ENCODE measurements around the gene ARHGAP33.

Gene ARHGAP33

DNA sequence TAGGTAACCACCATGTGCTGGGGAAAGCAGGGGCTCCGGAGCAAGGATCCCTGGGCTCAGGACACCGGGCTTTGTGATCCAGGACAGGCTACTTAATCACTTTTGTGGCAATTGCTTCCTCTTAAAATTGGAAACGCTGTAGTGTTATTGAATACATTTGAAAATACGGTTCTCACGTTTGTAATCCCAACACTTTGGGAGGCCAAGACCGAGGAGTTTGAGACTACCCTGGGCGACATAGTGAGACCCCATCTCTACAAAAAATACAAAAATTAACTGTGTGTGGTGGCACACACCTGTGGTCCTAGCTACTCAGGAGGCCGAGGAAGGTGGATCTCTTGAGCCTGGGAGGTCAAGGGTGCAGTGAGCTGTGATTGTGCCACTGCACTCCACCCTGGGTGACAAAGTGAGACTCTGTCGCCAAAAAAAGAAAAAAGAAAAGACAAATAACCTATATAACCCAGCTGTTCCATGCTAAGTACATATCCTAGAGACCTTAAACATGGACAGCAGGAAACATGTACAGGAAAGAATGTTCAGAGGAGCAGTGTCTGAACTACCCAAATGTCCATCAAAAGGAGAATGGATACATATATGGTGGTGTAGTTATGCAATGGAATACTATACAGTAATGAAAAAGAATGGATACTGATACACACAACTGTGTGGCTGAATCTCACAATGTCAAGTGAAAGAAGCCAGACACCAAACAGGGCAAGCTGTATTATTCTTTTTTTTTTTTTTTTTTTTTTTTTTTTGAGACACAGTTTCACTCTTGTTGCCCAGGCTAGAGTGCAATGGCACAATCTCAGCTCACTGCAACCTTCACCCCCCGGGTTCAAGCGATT, 37.9 kb downstream of the ARHGAP33 start:
- no peak overlapping the region for H3K4me3 ChIP-seq (ENCODE audit: low read length)
- DNase-seq, result no peak
- H3K27ac ChIP-seq (ENCODE audit: low read depth, low read length), result no peak overlapping the region
- H3K9ac ChIP-seq (ENCODE audit: low read length), result no peak overlapping the region
- no peaks in the 10 kb centered on the region for H3K36me3 ChIP-seq (ENCODE audit: control insufficient read depth, insufficient read depth, low read length)
- no peak overlapping the region for H2BK120ac ChIP-seq (ENCODE audit: low read depth, low read length)
- H2BK5ac ChIP-seq (ENCODE audit: low read length), result no peak overlapping the region
- H4K8ac ChIP-seq (ENCODE audit: low read depth, low read length), result no peak overlapping the region
- H4K5ac ChIP-seq (ENCODE audit: low read length), result no peak overlapping the region
- no peak overlapping the region for H3K4ac ChIP-seq (ENCODE audit: low read depth, low read length)
- H2BK15ac ChIP-seq (replicated peaks; ENCODE audit: low read depth), result no peak overlapping the region
- no peaks in the 10 kb centered on the region for H3K79me2 ChIP-seq (ENCODE audit: control insufficient read depth, insufficient read depth, low read length)
- H3K56ac ChIP-seq (ENCODE audit: low read length), result no peak overlapping the region
- H3K18ac ChIP-seq (ENCODE audit: low read length), result no peak overlapping the region
- H3K4me1 ChIP-seq (ENCODE audit: control insufficient read depth, low read depth, low read length), result no peaks in the 10 kb centered on the region
- H3K4me2 ChIP-seq (ENCODE audit: low read length), result no peak overlapping the region
- no CpG with 5 or more reads among the region's 11 CpGs for WGBS (ENCODE audit: extremely low coverage, insufficient coverage, low lambda C conversion rate)
- H3K79me1 ChIP-seq (ENCODE audit: low read length), result no peaks in the 10 kb centered on the region
- H3K23ac ChIP-seq (ENCODE audit: low read length), result no peak overlapping the region
- no peak overlapping the region for H2AK5ac ChIP-seq (ENCODE audit: low read length)
- H3K27me3 ChIP-seq (ENCODE audit: insufficient read depth, low read length, poor library complexity), result no peaks in the 10 kb centered on the region

DNA sequence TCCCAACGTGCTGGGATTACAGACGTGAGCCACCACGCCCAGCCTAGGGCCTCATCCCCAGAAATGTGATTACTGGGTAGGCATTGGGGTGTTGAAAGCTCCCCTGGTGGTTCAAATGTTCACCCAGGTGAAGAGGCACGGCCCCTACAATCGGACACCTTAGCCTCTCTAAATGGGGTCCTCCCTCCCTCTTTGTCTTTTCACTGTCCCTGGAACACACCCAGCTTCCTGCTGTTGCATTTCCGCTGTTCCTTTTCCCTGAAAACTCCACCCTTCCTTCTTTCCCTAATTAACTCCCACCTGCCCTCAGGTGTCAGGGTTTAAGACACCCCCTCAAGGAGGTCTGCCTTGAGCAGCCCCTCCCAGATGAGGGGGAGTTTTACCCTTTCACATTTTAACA, 40.9 kb downstream of the ARHGAP33 start:
- Histone ChIP-seq H3K23ac (ENCODE audit: low read length) (no peak overlapping the region), H3K4me2 (ENCODE audit: low read length) (no peak overlapping the region), H2AK5ac (ENCODE audit: low read length) (no peak overlapping the region), H3K4me1 (ENCODE audit: control insufficient read depth, low read depth, low read length) (no peaks in the 10 kb centered on the region), H3K4ac (ENCODE audit: low read depth, low read length) (no peak overlapping the region), H2BK120ac (ENCODE audit: low read depth, low read length) (no peak overlapping the region), H3K27me3 (ENCODE audit: insufficient read depth, low read length, poor library complexity) (no peaks in the 10 kb centered on the region), H2BK5ac (ENCODE audit: low read length) (no peak overlapping the region), H3K79me2 (ENCODE audit: control insufficient read depth, insufficient read depth, low read length) (no peaks in the 10 kb centered on the region), H4K8ac (ENCODE audit: low read depth, low read length) (no peak overlapping the region), H3K4me3 (ENCODE audit: low read length) (no peak overlapping the region), H2BK15ac (replicated peaks; ENCODE audit: low read depth) (no peak overlapping the region), H3K18ac (ENCODE audit: low read length) (no peak overlapping the region), H3K79me1 (ENCODE audit: low read length) (no peaks in the 10 kb centered on the region), H3K9ac (ENCODE audit: low read length) (no peak overlapping the region), H3K56ac (ENCODE audit: low read length) (no peak overlapping the region), H3K27ac (ENCODE audit: low read depth, low read length) (no peak overlapping the region), H4K5ac (ENCODE audit: low read length) (no peak overlapping the region), H3K36me3 (ENCODE audit: control insufficient read depth, insufficient read depth, low read length) (no peaks in the 10 kb centered on the region)
- WGBS (ENCODE audit: extremely low coverage, insufficient coverage, low lambda C conversion rate), result no CpG with 5 or more reads among the region's 6 CpGs
- no peak for DNase-seq

DNA sequence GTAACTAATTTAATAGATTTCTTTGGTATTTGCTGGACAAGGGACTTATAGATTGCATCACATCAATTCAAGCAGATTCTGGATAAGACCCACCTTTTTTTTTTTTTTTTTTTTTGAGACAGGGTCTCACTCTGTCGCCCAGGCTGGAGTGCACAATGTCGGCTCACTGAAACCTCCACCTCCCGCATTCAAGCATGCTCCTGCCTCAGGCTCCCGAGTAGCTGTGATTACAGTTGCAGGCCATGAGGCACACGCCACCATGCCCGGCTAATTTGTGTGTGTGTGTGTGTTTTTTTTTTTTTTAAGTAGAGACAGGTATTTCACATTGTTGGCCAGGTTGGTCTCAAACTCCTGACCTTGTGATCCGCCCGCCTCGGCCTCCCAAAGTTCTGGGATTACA, 41.5 kb downstream of the ARHGAP33 start:
- Histone ChIP-seq H3K27ac (ENCODE audit: low read depth, low read length) (no peak overlapping the region), H3K56ac (ENCODE audit: low read length) (no peak overlapping the region), H3K23ac (ENCODE audit: low read length) (no peak overlapping the region), H3K4ac (ENCODE audit: low read depth, low read length) (no peak overlapping the region), H3K4me2 (ENCODE audit: low read length) (no peak overlapping the region), H3K79me2 (ENCODE audit: control insufficient read depth, insufficient read depth, low read length) (no peaks in the 10 kb centered on the region), H2BK5ac (ENCODE audit: low read length) (no peak overlapping the region), H3K18ac (ENCODE audit: low read length) (no peak overlapping the region), H4K8ac (ENCODE audit: low read depth, low read length) (no peak overlapping the region), H3K9ac (ENCODE audit: low read length) (no peak overlapping the region), H4K5ac (ENCODE audit: low read length) (no peak overlapping the region), H3K36me3 (ENCODE audit: control insufficient read depth, insufficient read depth, low read length) (no peaks in the 10 kb centered on the region), H2BK120ac (ENCODE audit: low read depth, low read length) (no peak overlapping the region), H3K4me1 (ENCODE audit: control insufficient read depth, low read depth, low read length) (no peaks in the 10 kb centered on the region), H3K79me1 (ENCODE audit: low read length) (no peaks in the 10 kb centered on the region), H3K27me3 (ENCODE audit: insufficient read depth, low read length, poor library complexity) (no peaks in the 10 kb centered on the region), H2BK15ac (replicated peaks; ENCODE audit: low read depth) (no peak overlapping the region), H2AK5ac (ENCODE audit: low read length) (no peak overlapping the region), H3K4me3 (ENCODE audit: low read length) (no peak overlapping the region)
- DNase-seq, result no peak
- no CpG with 5 or more reads among the region's 9 CpGs for WGBS (ENCODE audit: extremely low coverage, insufficient coverage, low lambda C conversion rate)

GRCh38 chr19:35818445-35818844, 43.1 kb downstream of the ARHGAP33 start:
- H3K23ac ChIP-seq (ENCODE audit: low read length), result no peak overlapping the region
- H3K4ac ChIP-seq (ENCODE audit: low read depth, low read length), result no peak overlapping the region
- WGBS (ENCODE audit: extremely low coverage, insufficient coverage, low lambda C conversion rate), result no CpG with 5 or more reads among the region's 3 CpGs

DNA sequence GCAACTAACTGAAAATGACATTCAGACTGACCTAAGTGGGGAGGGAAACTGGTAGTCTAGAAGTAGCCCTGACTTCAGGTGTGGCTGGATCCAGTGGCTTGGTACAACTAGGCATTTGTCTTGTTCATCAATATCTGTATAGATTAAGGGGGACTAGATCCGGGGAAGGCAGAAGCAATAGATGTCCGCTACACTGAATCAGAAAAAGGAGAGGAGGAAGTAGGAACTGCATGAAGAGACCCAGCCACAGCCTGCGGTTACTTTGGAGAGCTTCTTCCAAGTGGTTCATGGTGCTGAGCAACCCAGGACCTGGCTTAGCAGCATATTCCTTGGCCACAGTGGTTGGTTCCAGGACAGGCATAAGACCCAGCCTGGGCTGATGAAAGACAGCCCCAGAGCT, 47.2 kb downstream of the ARHGAP33 start:
- H2AK5ac ChIP-seq (ENCODE audit: low read length), result no peak overlapping the region
- no peak overlapping the region for H3K9ac ChIP-seq (ENCODE audit: low read length)
- H3K36me3 ChIP-seq (ENCODE audit: control insufficient read depth, insufficient read depth, low read length), result no peaks in the 10 kb centered on the region
- no peak overlapping the region for H3K23ac ChIP-seq (ENCODE audit: low read length)
- no peak overlapping the region for H3K27ac ChIP-seq (ENCODE audit: low read depth, low read length)
- no peak for DNase-seq
- no peak overlapping the region for H2BK15ac ChIP-seq (replicated peaks; ENCODE audit: low read depth)
- no peak overlapping the region for H3K4me2 ChIP-seq (ENCODE audit: low read length)
- H3K27me3 ChIP-seq (ENCODE audit: insufficient read depth, low read length, poor library complexity), result no peaks in the 10 kb centered on the region
- no peak overlapping the region for H3K4ac ChIP-seq (ENCODE audit: low read depth, low read length)
- no peak overlapping the region for H2BK120ac ChIP-seq (ENCODE audit: low read depth, low read length)
- H3K79me2 ChIP-seq (ENCODE audit: control insufficient read depth, insufficient read depth, low read length), result no peaks in the 10 kb centered on the region
- no peak overlapping the region for H2BK5ac ChIP-seq (ENCODE audit: low read length)
- no peaks in the 10 kb centered on the region for H3K79me1 ChIP-seq (ENCODE audit: low read length)
- no peak overlapping the region for H4K8ac ChIP-seq (ENCODE audit: low read depth, low read length)
- no peak overlapping the region for H3K56ac ChIP-seq (ENCODE audit: low read length)
- H3K4me3 ChIP-seq (ENCODE audit: low read length), result no peak overlapping the region
- H3K18ac ChIP-seq (ENCODE audit: low read length), result no peak overlapping the region
- H4K5ac ChIP-seq (ENCODE audit: low read length), result no peak overlapping the region
- no peaks in the 10 kb centered on the region for H3K4me1 ChIP-seq (ENCODE audit: control insufficient read depth, low read depth, low read length)
- no CpG with 5 or more reads among the region's 3 CpGs for WGBS (ENCODE audit: extremely low coverage, insufficient coverage, low lambda C conversion rate)

More at GRCh38 chr19:35818445-35818844, 43.1 kb downstream of the ARHGAP33 start:
- Histone ChIP-seq H3K4me3 (ENCODE audit: low read length) (no peak overlapping the region), H3K4me1 (ENCODE audit: control insufficient read depth, low read depth, low read length) (no peaks in the 10 kb centered on the region), H3K27ac (ENCODE audit: low read depth, low read length) (no peak overlapping the region), H3K36me3 (ENCODE audit: control insufficient read depth, insufficient read depth, low read length) (no peaks in the 10 kb centered on the region), H2BK15ac (replicated peaks; ENCODE audit: low read depth) (no peak overlapping the region), H3K18ac (ENCODE audit: low read length) (no peak overlapping the region), H2AK5ac (ENCODE audit: low read length) (no peak overlapping the region), H3K4me2 (ENCODE audit: low read length) (no peak overlapping the region), H3K79me1 (ENCODE audit: low read length) (no peaks in the 10 kb centered on the region), H2BK5ac (ENCODE audit: low read length) (no peak overlapping the region), H2BK120ac (ENCODE audit: low read depth, low read length) (no peak overlapping the region), H3K56ac (ENCODE audit: low read length) (no peak overlapping the region), H4K5ac (ENCODE audit: low read length) (no peak overlapping the region), H3K27me3 (ENCODE audit: insufficient read depth, low read length, poor library complexity) (no peaks in the 10 kb centered on the region), H4K8ac (ENCODE audit: low read depth, low read length) (no peak overlapping the region), H3K9ac (ENCODE audit: low read length) (no peak overlapping the region), H3K79me2 (ENCODE audit: control insufficient read depth, insufficient read depth, low read length) (no peaks in the 10 kb centered on the region)
- DNase-seq, result no peak

GRCh38 chr19:35824150-35824549, 48.8 kb downstream of the ARHGAP33 start:
- no peak overlapping the region for H3K18ac ChIP-seq (ENCODE audit: low read length)

More at GRCh38 chr19:35824150-35824549, 48.8 kb downstream of the ARHGAP33 start:
- Histone ChIP-seq H3K23ac (ENCODE audit: low read length) (no peak overlapping the region), H4K5ac (ENCODE audit: low read length) (no peak overlapping the region), H3K4me2 (ENCODE audit: low read length) (no peak overlapping the region), H3K4ac (ENCODE audit: low read depth, low read length) (no peak overlapping the region), H3K36me3 (ENCODE audit: control insufficient read depth, insufficient read depth, low read length) (no peaks in the 10 kb centered on the region), H3K27me3 (ENCODE audit: insufficient read depth, low read length, poor library complexity) (no peaks in the 10 kb centered on the region), H3K9ac (ENCODE audit: low read length) (no peak overlapping the region), H2AK5ac (ENCODE audit: low read length) (no peak overlapping the region), H3K56ac (ENCODE audit: low read length) (no peak overlapping the region), H3K27ac (ENCODE audit: low read depth, low read length) (no peak overlapping the region), H2BK5ac (ENCODE audit: low read length) (no peak overlapping the region), H3K79me1 (ENCODE audit: low read length) (no peaks in the 10 kb centered on the region), H3K4me3 (ENCODE audit: low read length) (no peak overlapping the region), H3K4me1 (ENCODE audit: control insufficient read depth, low read depth, low read length) (no peaks in the 10 kb centered on the region), H3K79me2 (ENCODE audit: control insufficient read depth, insufficient read depth, low read length) (no peaks in the 10 kb centered on the region), H4K8ac (ENCODE audit: low read depth, low read length) (no peak overlapping the region), H2BK120ac (ENCODE audit: low read depth, low read length) (no peak overlapping the region), H2BK15ac (replicated peaks; ENCODE audit: low read depth) (no peak overlapping the region)
- whole genome bisulfite sequencing (ENCODE audit: extremely low coverage, insufficient coverage, low lambda C conversion rate), result no CpG with 5 or more reads among the region's 5 CpGs
- no peak for DNase-seq
